Measurements from ENCODE around the gene CCDC102B. TPM values are rescaled to one million over a fixed set of nuclear protein-coding genes. Genes with fewer than 3 reads are reported as not detected.
"Not testable (repeated sequence)": the region's sequence is repeated elsewhere in the genome, so short reads cannot be mapped to it uniquely, and the experiment has no call there.

CCDC102B gene
- polyA plus RNA-seq, 2 donors = 0.54 to 0.94 TPM

DNA sequence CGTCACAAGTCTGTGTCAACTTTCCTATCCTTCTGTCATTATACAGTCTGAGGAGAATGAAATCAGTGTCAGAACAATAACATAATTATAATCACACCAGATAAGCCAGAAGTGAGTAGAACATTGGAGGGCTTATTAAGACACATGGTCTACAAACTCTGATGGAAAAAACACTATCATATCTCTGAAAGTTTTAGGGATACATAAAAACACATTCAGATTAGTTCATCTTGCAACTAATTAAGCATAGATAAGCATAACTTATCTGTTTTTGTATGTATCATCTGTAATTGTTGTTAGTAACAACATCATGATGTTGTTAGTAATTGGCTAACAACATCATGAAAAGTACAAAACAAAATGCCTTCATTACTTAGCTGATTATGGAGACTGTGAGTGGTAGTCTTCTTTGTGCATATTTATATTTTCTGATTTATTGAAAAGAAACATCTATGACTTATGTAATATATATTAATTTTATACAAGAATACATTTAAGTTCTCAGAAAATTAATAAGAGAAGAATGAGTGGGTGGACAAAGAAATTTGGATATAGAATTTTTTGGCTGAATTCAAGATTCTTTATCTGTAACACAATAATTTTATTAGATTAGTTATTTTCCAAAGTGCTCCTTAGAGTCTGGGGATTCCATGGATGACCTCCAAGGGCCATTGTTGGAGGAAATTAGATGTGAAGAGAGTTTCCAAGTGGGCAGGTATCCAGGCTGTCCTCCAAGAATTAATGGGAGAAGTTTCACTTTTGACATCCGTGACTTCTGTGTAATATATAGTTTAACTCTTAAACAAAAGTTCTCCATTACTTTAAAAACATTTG lies 16.9 kb upstream of the CCDC102B start:
- WGBS, 2 donors = 54 to 60% methylated on average over 2 of the region's 2 CpGs
- H3K27ac ChIP-seq (ENCODE audit: low read depth in 2 of 2, low read length in 1 of 2) = no peak overlapping the region

DNA sequence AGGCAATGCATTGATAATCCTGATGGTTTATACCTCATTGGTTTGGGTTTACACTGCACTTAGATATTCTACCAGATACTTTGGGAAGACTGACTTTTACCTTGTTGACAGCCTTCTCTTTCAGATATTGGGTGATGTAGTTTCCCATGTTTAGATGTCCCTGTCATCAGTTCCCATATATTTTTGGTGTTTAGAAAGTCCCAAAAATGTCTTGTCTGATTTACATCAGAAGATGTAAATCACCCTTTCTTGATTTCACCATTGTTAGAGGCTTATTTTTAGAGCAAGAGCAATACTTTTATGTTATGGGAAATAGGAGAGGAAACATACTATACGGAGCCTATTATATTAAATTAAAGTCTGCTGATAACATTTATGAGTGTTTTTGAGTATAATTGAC lies 14.4 kb upstream of the CCDC102B start:
- 80 to 84% methylated on average over 1 of the region's 1 CpG for WGBS, 2 donors
- H3K36me3 ChIP-seq (ENCODE audit: control insufficient read depth in 2 of 2, insufficient read depth in 2 of 2, low read length in 1 of 2) = no peaks in the 10 kb centered on the region
- H3K9me3 ChIP-seq (ENCODE audit: control insufficient read depth in 2 of 2, insufficient read depth in 1 of 2, low read depth in 1 of 2, low read length in 1 of 2) = no peaks in the 10 kb centered on the region
- H3K27ac ChIP-seq (ENCODE audit: low read depth in 2 of 2, low read length in 1 of 2) = no peak overlapping the region
- no peaks in the 10 kb centered on the region for H3K27me3 ChIP-seq (ENCODE audit: control insufficient read depth in 1 of 2, insufficient read depth in 2 of 2, low read length in 2 of 2)
- no peak overlapping the region for H3K4me3 ChIP-seq (ENCODE audit: low read depth in 1 of 2, low read length in 2 of 2)
- H3K4me1 ChIP-seq (ENCODE audit: control insufficient read depth in 2 of 2, insufficient read depth in 2 of 2, low read length in 1 of 2) = no peaks in the 10 kb centered on the region

More for the DNA sequence above, 16.9 kb upstream of the CCDC102B start:
- Histone ChIP-seq H3K27me3 (ENCODE audit: control insufficient read depth in 1 of 2, insufficient read depth in 2 of 2, low read length in 2 of 2) (no peaks in the 10 kb centered on the region), H3K36me3 (ENCODE audit: control insufficient read depth in 2 of 2, insufficient read depth in 2 of 2, low read length in 1 of 2) (no peaks in the 10 kb centered on the region), H3K4me3 (ENCODE audit: low read depth in 1 of 2, low read length in 2 of 2) (no peak overlapping the region), H3K9me3 (ENCODE audit: control insufficient read depth in 2 of 2, insufficient read depth in 1 of 2, low read depth in 1 of 2, low read length in 1 of 2) (no peaks in the 10 kb centered on the region), H3K4me1 (ENCODE audit: control insufficient read depth in 2 of 2, insufficient read depth in 2 of 2, low read length in 1 of 2) (no peaks in the 10 kb centered on the region)

DNA sequence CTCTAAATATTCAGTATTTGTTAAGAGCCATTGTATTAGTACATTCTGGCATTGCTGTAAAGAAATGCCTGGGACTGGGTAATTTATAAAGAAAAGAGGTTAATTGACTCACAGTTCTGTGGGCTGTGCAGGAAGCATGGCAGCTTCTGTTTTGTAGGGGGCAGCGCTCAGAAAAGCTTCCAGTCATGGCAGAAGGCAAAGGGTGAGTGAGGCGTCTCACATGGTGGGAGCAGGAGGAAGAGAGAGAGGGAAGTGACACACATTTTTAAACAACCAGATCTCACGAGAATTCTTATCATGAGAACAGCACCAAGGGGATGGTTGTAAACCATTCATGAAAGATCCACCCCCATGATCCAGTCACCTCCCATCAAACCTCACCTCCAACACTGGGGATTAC lies 13.8 kb upstream of the CCDC102B start:
- H3K27ac ChIP-seq (ENCODE audit: low read depth in 2 of 2, low read length in 1 of 2) = no peak overlapping the region
- 81 to 85% methylated on average over 3 of the region's 3 CpGs for WGBS, 2 donors
- H3K36me3 ChIP-seq (ENCODE audit: control insufficient read depth in 2 of 2, insufficient read depth in 2 of 2, low read length in 1 of 2) = no peaks in the 10 kb centered on the region
- no peak overlapping the region for H3K4me3 ChIP-seq (ENCODE audit: low read depth in 1 of 2, low read length in 2 of 2)
- H3K4me1 ChIP-seq (ENCODE audit: control insufficient read depth in 2 of 2, insufficient read depth in 2 of 2, low read length in 1 of 2) = no peaks in the 10 kb centered on the region
- H3K9me3 ChIP-seq (ENCODE audit: control insufficient read depth in 2 of 2, insufficient read depth in 1 of 2, low read depth in 1 of 2, low read length in 1 of 2) = no peaks in the 10 kb centered on the region
- H3K27me3 ChIP-seq (ENCODE audit: control insufficient read depth in 1 of 2, insufficient read depth in 2 of 2, low read length in 2 of 2) = no peaks in the 10 kb centered on the region

DNA sequence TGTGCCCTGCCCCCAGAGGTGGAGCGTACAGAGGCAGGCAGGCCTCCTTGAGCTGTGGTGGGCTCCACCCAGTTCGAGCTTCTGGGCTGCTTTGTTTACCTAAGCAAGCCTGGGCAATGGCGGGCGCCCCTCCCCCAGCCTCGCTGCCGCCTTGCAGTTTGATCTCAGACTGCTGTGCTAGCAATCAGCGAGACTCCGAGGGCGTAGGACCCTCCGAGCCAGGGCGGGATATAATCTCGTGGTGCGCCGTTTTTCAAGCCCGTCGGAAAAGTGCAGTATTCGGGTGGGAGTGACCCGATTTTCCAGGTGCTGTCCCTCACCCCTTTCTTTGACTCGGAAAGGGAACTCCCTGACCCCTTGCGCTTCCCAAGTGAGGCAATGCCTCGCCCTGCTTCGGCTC lies 7.6 kb upstream of the CCDC102B start:
- H3K27me3 ChIP-seq (ENCODE audit: control insufficient read depth in 1 of 2, insufficient read depth in 2 of 2, low read length in 2 of 2); H3K27ac ChIP-seq (ENCODE audit: low read depth in 2 of 2, low read length in 1 of 2); H3K9me3 ChIP-seq (ENCODE audit: control insufficient read depth in 2 of 2, insufficient read depth in 1 of 2, low read depth in 1 of 2, low read length in 1 of 2); H3K36me3 ChIP-seq (ENCODE audit: control insufficient read depth in 2 of 2, insufficient read depth in 2 of 2, low read length in 1 of 2); H3K4me1 ChIP-seq (ENCODE audit: control insufficient read depth in 2 of 2, insufficient read depth in 2 of 2, low read length in 1 of 2); H3K4me3 ChIP-seq (ENCODE audit: low read depth in 1 of 2, low read length in 2 of 2): not testable (repeated sequence)
- 73 to 82% methylated on average over 15 to 20 of the region's 22 CpGs for WGBS, 2 donors

DNA sequence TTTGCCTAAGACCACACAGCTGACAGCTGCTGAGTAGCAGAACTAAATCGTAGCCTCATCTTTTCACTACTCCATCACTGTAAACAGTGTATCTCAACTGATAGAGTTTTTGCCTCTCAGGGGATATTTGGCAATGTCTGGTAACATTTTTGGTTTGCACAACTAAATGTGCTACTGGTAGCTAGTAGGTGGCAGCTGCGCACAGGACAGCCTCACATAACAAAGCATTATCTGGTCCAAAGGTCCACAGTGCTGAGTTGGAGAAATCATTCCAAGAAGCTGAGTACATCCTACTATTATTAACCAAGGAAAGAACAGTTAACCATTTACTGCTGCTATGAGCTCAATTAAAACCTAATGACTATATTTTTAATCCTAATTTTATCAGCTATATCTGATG lies 6.1 kb upstream of the CCDC102B start:
- Histone ChIP-seq H3K4me3 (ENCODE audit: low read depth in 1 of 2, low read length in 2 of 2) (no peak overlapping the region), H3K27ac (ENCODE audit: low read depth in 2 of 2, low read length in 1 of 2) (no peak overlapping the region), H3K9me3 (ENCODE audit: control insufficient read depth in 2 of 2, insufficient read depth in 1 of 2, low read depth in 1 of 2, low read length in 1 of 2) (no peaks in the 10 kb centered on the region), H3K27me3 (ENCODE audit: control insufficient read depth in 1 of 2, insufficient read depth in 2 of 2, low read length in 2 of 2) (no peaks in the 10 kb centered on the region), H3K36me3 (ENCODE audit: control insufficient read depth in 2 of 2, insufficient read depth in 2 of 2, low read length in 1 of 2) (no peaks in the 10 kb centered on the region), H3K4me1 (ENCODE audit: control insufficient read depth in 2 of 2, insufficient read depth in 2 of 2, low read length in 1 of 2) (no peaks in the 10 kb centered on the region)
- WGBS, 2 donors = 68 to 74% methylated on average over 2 of the region's 2 CpGs

DNA sequence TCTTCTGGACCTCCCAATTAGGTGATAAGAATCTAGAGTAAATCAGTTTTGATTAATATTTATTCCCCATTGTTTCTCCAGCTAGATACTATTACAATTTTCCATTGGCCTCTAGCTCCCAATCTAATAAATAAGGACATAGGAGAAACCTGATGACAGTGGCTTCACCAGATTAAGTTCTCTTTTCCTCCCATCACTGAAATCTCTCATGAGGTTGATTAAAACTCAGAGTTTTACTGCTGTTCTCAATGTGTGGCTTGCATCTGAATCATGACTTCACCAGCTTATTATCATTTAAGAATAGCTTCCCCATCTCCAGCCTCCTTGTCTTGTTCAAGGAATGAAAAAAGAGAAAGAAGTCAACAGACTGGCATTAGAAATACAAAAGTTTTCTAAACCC lies 3.9 kb upstream of the CCDC102B start:
- Histone ChIP-seq H3K4me1 (ENCODE audit: control insufficient read depth in 2 of 2, insufficient read depth in 2 of 2, low read length in 1 of 2) (no peaks in the 10 kb centered on the region), H3K9me3 (ENCODE audit: control insufficient read depth in 2 of 2, insufficient read depth in 1 of 2, low read depth in 1 of 2, low read length in 1 of 2) (no peaks in the 10 kb centered on the region), H3K27me3 (ENCODE audit: control insufficient read depth in 1 of 2, insufficient read depth in 2 of 2, low read length in 2 of 2) (no peaks in the 10 kb centered on the region), H3K27ac (ENCODE audit: low read depth in 2 of 2, low read length in 1 of 2) (no peak overlapping the region), H3K36me3 (ENCODE audit: control insufficient read depth in 2 of 2, insufficient read depth in 2 of 2, low read length in 1 of 2) (no peaks in the 10 kb centered on the region), H3K4me3 (ENCODE audit: low read depth in 1 of 2, low read length in 2 of 2) (no peak overlapping the region)

DNA sequence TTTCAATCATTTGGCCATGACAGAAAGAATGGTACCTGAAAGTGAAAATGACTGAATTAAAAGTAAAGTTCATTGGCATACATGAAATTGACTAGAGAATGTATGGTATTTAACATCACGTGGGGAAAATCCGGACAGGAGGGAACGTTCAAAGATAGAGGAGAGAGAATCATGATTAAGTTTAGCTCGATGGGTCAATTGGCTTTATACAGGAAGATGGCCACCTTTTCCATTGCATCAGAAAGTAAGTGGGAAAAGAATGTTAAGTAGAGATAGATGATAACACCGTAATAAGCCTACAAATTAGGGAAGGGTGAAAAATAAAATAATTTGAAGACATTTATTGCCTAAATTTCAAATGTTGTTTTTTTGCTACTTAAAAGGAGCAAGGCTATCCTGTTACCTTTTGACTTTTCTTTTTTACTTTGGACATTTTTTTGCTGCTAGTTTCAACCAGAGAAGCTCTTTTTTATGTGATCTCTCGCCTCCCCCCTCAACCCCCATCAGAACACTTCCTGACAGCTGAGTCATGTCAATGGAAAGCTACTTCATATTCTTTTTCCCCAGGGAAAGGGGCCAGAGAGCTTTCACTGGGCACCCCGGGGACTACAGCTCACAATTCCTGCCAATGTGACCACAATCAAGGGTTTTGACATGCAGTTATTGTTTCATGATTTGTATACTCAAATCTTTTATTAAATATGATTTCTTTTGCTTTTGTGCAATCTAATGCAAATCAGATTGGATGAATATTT lies 767 bp upstream of the CCDC102B start:
- Histone ChIP-seq H3K27me3 (ENCODE audit: control insufficient read depth in 1 of 2, insufficient read depth in 2 of 2, low read length in 2 of 2) (no peaks in the 10 kb centered on the region), H3K36me3 (ENCODE audit: control insufficient read depth in 2 of 2, insufficient read depth in 2 of 2, low read length in 1 of 2) (no peaks in the 10 kb centered on the region), H3K27ac (ENCODE audit: low read depth in 2 of 2, low read length in 1 of 2) (no peak overlapping the region), H3K4me3 (ENCODE audit: low read depth in 1 of 2, low read length in 2 of 2) (no peak overlapping the region), H3K4me1 (ENCODE audit: control insufficient read depth in 2 of 2, insufficient read depth in 2 of 2, low read length in 1 of 2) (no peaks in the 10 kb centered on the region), H3K9me3 (ENCODE audit: control insufficient read depth in 2 of 2, insufficient read depth in 1 of 2, low read depth in 1 of 2, low read length in 1 of 2) (no peaks in the 10 kb centered on the region)
- 63 to 68% methylated on average over 7 of the region's 7 CpGs for WGBS, 2 donors

DNA sequence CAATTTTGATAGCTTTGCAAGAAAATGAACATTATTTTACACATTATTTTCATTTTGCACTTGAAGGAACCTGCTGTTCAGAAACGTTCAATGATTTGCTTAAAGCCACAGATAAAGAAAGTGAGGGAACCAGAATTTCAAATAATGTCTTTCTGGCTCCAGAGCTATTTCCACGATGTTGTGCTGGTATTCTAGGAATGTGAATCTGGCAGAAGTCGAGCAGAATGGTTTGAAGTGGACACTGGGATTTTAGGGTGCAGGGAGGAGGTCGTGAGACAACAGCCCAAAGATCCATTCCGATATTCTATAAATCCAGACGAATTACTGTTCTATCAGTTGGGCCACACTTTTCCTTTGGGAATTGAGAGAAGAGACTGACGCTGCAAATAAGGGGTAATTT lies 2.2 kb downstream of the CCDC102B start:
- 53% methylated on average over 7 of the region's 7 CpGs for WGBS, 2 donors
- Histone ChIP-seq H3K36me3 (ENCODE audit: control insufficient read depth in 2 of 2, insufficient read depth in 2 of 2, low read length in 1 of 2) (no peaks in the 10 kb centered on the region), H3K4me3 (ENCODE audit: low read depth in 1 of 2, low read length in 2 of 2) (no peak overlapping the region), H3K4me1 (ENCODE audit: control insufficient read depth in 2 of 2, insufficient read depth in 2 of 2, low read length in 1 of 2) (no peaks in the 10 kb centered on the region), H3K9me3 (ENCODE audit: control insufficient read depth in 2 of 2, insufficient read depth in 1 of 2, low read depth in 1 of 2, low read length in 1 of 2) (no peaks in the 10 kb centered on the region), H3K27ac (ENCODE audit: low read depth in 2 of 2, low read length in 1 of 2) (no peak overlapping the region), H3K27me3 (ENCODE audit: control insufficient read depth in 1 of 2, insufficient read depth in 2 of 2, low read length in 2 of 2) (no peaks in the 10 kb centered on the region)

DNA sequence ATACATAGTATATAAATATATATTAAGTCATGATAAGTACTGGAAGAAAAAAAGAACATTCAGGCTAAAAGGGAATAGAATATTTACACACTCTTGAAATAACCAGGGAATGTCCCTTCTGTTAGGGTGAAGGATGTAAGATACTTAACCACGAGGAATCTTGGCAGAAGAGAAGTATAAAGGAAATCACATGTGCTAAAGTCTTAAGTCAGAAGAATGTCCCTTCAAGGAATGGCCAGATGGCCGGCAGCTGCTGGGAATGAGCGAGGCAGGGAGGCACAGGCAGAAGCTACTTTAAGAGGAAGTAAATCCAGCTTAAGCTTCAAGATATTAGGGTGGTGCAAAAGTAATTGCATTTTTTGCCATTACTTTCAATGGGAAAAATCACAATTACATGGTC lies 5.5 kb downstream of the CCDC102B start:
- Histone ChIP-seq H3K27ac (ENCODE audit: low read depth in 2 of 2, low read length in 1 of 2) (no peak overlapping the region), H3K4me3 (ENCODE audit: low read depth in 1 of 2, low read length in 2 of 2) (no peak overlapping the region), H3K36me3 (ENCODE audit: control insufficient read depth in 2 of 2, insufficient read depth in 2 of 2, low read length in 1 of 2) (no peaks in the 10 kb centered on the region), H3K9me3 (ENCODE audit: control insufficient read depth in 2 of 2, insufficient read depth in 1 of 2, low read depth in 1 of 2, low read length in 1 of 2) (no peaks in the 10 kb centered on the region), H3K4me1 (ENCODE audit: control insufficient read depth in 2 of 2, insufficient read depth in 2 of 2, low read length in 1 of 2) (no peaks in the 10 kb centered on the region), H3K27me3 (ENCODE audit: control insufficient read depth in 1 of 2, insufficient read depth in 2 of 2, low read length in 2 of 2) (no peaks in the 10 kb centered on the region)
- WGBS, 2 donors = 43 to 55% methylated on average over 3 of the region's 3 CpGs

DNA sequence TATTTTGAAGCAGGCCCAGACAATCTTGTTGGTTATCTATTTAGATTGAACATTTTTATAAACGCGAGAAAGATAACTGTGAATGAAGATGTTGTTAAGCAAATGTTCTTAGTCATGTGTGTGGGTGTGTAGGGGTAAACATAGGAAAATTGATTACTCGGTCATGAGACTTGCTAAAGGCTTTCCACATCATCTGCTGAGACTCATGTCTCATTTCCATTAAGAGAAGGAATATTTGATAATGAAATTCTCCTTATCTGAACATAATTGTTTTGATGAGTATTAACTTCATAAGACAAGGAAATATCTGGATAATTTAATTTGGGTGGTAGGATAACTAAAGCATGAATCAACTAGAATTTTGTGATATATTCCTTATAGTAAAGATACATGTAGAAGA lies 19.7 kb downstream of the CCDC102B start:
- no peaks in the 10 kb centered on the region for H3K27me3 ChIP-seq (ENCODE audit: control insufficient read depth in 1 of 2, insufficient read depth in 2 of 2, low read length in 2 of 2)
- no peaks in the 10 kb centered on the region for H3K36me3 ChIP-seq (ENCODE audit: control insufficient read depth in 2 of 2, insufficient read depth in 2 of 2, low read length in 1 of 2)

More for the DNA sequence above, 19.7 kb downstream of the CCDC102B start:
- Histone ChIP-seq H3K4me3 (ENCODE audit: low read depth in 1 of 2, low read length in 2 of 2) (no peak overlapping the region), H3K4me1 (ENCODE audit: control insufficient read depth in 2 of 2, insufficient read depth in 2 of 2, low read length in 1 of 2) (no peaks in the 10 kb centered on the region), H3K27ac (ENCODE audit: low read depth in 2 of 2, low read length in 1 of 2) (no peak overlapping the region), H3K9me3 (ENCODE audit: control insufficient read depth in 2 of 2, insufficient read depth in 1 of 2, low read depth in 1 of 2, low read length in 1 of 2) (no peaks in the 10 kb centered on the region)
- 36 to 52% methylated on average over 3 of the region's 3 CpGs for WGBS, 2 donors
